PFSK-1 (cell line): Measurements from ENCODE around the gene AKR7A3.

Experiments
- FOXP2 ChIP-seq: optimal IDR thresholded peaks from 2 replicates; pipeline ENCODE3; 2011; ENCODE audit warnings: borderline replicate concordance, control low read depth, inconsistent platforms; ENCODE audit not compliant: insufficient read depth; ENCODE audit errors: extremely low read length, extremely low read depth
- POLR2AphosphoS5 ChIP-seq: IDR thresholded peaks from 2 replicates; pipeline ENCODE4 v1.6.1; 2012; ENCODE audit warnings: low read depth, mild to moderate bottlenecking, control low read depth, low read length, moderate library complexity
- SIN3A ChIP-seq: IDR thresholded peaks from 2 replicates; pipeline ENCODE4 v1.6.1; 2012; ENCODE audit warnings: mild to moderate bottlenecking, low read length, moderate library complexity, borderline replicate concordance; ENCODE audit not compliant: insufficient read depth
- TAF1 ChIP-seq: IDR thresholded peaks from 2 replicates; pipeline ENCODE4 v1.6.1; 2012; ENCODE audit warnings: low read length, control low read depth, borderline replicate concordance; ENCODE audit not compliant: insufficient read depth
- TF ChIP-seq, protein P1 (sequence below), 2 experiments: IDR thresholded peaks; 2 replicates each; pipeline versions ENCODE4 v1.6.1 to v1.8.0; 2011 to 2012; ENCODE audit warnings: low read depth in 2 of 2, low read length in 2 of 2, control low read depth in 1 of 2, inconsistent platforms in 1 of 2, mild to moderate bottlenecking in 1 of 2, moderate library complexity in 1 of 2; ENCODE audit not compliant: insufficient read depth in 1 of 2

Gene AKR7A3

DNA sequence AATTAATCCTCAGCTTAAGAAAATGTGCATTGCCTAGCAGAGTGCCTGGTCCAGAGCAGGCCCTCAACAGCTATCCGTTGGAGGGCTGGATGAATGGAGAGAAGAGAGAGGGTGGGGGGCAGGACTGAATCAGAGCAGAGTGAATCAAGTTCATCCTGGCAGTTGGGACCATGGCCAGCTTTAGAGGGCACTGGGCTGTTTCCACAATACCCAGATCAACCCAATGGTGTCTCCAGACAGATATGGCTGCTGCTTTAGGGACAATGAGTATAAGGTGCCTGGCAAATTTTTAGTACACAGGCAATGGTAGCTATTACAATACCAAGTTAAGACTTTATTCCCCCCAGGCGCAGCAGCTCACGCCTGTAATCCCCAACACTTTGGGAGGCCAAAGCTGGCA, 54.3 kb downstream of the AKR7A3 start:
- TF ChIP-seq TAF1 (no peak), POLR2AphosphoS5 (no peak), SIN3A (no peak), FOXP2 (no peak)
- TF ChIP-seq, protein P1, sequence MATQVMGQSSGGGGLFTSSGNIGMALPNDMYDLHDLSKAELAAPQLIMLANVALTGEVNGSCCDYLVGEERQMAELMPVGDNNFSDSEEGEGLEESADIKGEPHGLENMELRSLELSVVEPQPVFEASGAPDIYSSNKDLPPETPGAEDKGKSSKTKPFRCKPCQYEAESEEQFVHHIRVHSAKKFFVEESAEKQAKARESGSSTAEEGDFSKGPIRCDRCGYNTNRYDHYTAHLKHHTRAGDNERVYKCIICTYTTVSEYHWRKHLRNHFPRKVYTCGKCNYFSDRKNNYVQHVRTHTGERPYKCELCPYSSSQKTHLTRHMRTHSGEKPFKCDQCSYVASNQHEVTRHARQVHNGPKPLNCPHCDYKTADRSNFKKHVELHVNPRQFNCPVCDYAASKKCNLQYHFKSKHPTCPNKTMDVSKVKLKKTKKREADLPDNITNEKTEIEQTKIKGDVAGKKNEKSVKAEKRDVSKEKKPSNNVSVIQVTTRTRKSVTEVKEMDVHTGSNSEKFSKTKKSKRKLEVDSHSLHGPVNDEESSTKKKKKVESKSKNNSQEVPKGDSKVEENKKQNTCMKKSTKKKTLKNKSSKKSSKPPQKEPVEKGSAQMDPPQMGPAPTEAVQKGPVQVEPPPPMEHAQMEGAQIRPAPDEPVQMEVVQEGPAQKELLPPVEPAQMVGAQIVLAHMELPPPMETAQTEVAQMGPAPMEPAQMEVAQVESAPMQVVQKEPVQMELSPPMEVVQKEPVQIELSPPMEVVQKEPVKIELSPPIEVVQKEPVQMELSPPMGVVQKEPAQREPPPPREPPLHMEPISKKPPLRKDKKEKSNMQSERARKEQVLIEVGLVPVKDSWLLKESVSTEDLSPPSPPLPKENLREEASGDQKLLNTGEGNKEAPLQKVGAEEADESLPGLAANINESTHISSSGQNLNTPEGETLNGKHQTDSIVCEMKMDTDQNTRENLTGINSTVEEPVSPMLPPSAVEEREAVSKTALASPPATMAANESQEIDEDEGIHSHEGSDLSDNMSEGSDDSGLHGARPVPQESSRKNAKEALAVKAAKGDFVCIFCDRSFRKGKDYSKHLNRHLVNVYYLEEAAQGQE (IDR thresholded peaks at IDR 0.05; ENCODE audit: insufficient read depth in 1 of 2, low read depth in 2 of 2, low read length in 2 of 2): no peak
